ENCODE results near the gene KPNB1. TPM values are rescaled to one million over a fixed set of nuclear protein-coding genes. Genes with fewer than 3 reads are reported as not detected.

KPNB1 gene
- polyA plus RNA-seq, result 80.2 and 117 TPM in 2 replicates
- 156 and 192 TPM in 2 replicates for polyA minus RNA-seq

DNA sequence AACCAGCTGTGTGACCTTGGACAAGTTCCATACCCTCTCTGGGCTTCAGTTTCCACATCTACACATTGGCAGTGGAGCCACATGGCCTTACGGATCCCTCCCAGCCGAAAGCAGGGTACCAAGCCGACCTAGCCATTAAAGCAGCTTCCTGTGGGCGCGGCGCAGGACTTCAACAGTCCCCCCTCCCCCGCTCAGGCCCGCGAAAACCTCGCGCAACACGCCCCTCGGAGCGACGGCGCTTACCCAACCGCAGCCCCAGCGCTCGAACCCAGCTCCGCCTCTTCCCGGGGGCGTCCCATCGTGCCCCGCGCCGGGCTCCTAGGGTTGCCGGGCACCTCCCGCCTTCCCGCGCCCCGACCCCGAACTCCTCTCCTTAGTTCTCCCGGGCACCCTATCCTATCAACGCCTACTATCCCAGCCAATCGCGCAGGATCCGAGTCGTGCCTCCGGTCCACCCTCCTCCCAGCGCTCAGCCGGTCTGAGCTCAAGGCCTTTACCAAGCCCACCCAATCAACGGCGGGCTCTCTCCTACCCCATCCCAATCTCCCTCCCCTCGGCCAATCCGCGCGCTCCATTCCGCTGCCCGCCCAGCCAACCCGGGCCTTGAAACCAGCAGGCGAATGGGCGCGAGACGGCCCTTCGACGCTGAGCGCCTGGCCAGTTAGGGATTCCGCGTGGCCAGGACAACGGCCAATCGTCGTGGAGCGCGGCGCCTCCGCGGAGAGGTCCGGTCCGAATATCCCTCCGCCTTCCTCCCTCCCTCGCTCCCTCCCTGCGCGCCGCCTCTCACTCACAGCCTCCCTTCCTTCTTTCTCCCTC lies at the start of gene KPNB1:
KPNB1 (plus strand) TSS at position 767 of the 819 bp plus-strand sequence. CDS start 326 bp downstream, outside the sequence.
- no peaks in the 10 kb centered on the region for H3K27me3 ChIP-seq (ENCODE audit: insufficient read depth, low read depth, low read length)
- peak within 1 kb of the TSS; percentile 90 for H2AFZ ChIP-seq (ENCODE audit: low read depth, low read length)
- H3F3A ChIP-seq (ENCODE audit: insufficient read depth, low read length, poor library complexity, severe bottlenecking), result no peaks in the 10 kb centered on the region
- H3K9me2 ChIP-seq (ENCODE audit: insufficient read depth, low read length), result no peaks in the 10 kb centered on the region
- no peaks in the 10 kb centered on the region for H4K20me1 ChIP-seq (ENCODE audit: insufficient read depth)
- peaks cover 40% of the 10 kb centered on the region for H3K79me2 ChIP-seq (replicated peaks; ENCODE audit: insufficient read depth, low read length)
- peak within 1 kb of the TSS; percentile 82 for H3K9ac ChIP-seq (ENCODE audit: low read length)
- peak within 1 kb of the TSS; percentile 88 for H3K4me3 ChIP-seq (ENCODE audit: low read length)
- H3K9me3 ChIP-seq (ENCODE audit: low read length), result no peaks in the 10 kb centered on the region
- H3K27ac ChIP-seq (ENCODE audit: low read length), result peak within 1 kb of the TSS; percentile 79
- peak within 1 kb of the TSS; percentile 90 for H3K4me2 ChIP-seq (ENCODE audit: low read length)
- TF ChIP-seq TAF1 (IDR thresholded peaks at IDR 0.05; ENCODE audit: low read depth), result peak; percentile 87
- no peak for TF ChIP-seq SMC3 (conservative IDR thresholded peaks at IDR 0.05; ENCODE audit: poor library complexity)
- TF ChIP-seq, protein P1, sequence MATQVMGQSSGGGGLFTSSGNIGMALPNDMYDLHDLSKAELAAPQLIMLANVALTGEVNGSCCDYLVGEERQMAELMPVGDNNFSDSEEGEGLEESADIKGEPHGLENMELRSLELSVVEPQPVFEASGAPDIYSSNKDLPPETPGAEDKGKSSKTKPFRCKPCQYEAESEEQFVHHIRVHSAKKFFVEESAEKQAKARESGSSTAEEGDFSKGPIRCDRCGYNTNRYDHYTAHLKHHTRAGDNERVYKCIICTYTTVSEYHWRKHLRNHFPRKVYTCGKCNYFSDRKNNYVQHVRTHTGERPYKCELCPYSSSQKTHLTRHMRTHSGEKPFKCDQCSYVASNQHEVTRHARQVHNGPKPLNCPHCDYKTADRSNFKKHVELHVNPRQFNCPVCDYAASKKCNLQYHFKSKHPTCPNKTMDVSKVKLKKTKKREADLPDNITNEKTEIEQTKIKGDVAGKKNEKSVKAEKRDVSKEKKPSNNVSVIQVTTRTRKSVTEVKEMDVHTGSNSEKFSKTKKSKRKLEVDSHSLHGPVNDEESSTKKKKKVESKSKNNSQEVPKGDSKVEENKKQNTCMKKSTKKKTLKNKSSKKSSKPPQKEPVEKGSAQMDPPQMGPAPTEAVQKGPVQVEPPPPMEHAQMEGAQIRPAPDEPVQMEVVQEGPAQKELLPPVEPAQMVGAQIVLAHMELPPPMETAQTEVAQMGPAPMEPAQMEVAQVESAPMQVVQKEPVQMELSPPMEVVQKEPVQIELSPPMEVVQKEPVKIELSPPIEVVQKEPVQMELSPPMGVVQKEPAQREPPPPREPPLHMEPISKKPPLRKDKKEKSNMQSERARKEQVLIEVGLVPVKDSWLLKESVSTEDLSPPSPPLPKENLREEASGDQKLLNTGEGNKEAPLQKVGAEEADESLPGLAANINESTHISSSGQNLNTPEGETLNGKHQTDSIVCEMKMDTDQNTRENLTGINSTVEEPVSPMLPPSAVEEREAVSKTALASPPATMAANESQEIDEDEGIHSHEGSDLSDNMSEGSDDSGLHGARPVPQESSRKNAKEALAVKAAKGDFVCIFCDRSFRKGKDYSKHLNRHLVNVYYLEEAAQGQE (IDR thresholded peaks at IDR 0.05; ENCODE audit: borderline replicate concordance), result peak; percentile 12
- TF ChIP-seq EP300 (conservative IDR thresholded peaks at IDR 0.05; ENCODE audit: poor library complexity, severe bottlenecking), result peak; percentile 7
- TF ChIP-seq, protein P2, sequence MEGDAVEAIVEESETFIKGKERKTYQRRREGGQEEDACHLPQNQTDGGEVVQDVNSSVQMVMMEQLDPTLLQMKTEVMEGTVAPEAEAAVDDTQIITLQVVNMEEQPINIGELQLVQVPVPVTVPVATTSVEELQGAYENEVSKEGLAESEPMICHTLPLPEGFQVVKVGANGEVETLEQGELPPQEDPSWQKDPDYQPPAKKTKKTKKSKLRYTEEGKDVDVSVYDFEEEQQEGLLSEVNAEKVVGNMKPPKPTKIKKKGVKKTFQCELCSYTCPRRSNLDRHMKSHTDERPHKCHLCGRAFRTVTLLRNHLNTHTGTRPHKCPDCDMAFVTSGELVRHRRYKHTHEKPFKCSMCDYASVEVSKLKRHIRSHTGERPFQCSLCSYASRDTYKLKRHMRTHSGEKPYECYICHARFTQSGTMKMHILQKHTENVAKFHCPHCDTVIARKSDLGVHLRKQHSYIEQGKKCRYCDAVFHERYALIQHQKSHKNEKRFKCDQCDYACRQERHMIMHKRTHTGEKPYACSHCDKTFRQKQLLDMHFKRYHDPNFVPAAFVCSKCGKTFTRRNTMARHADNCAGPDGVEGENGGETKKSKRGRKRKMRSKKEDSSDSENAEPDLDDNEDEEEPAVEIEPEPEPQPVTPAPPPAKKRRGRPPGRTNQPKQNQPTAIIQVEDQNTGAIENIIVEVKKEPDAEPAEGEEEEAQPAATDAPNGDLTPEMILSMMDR (IDR thresholded peaks at IDR 0.05; ENCODE audit: poor library complexity, severe bottlenecking), result no peak
- TF ChIP-seq POLR2AphosphoS5 (IDR thresholded peaks at IDR 0.05), result peak; percentile 84
- no peak for TF ChIP-seq RAD21 (conservative IDR thresholded peaks at IDR 0.05)
- TF ChIP-seq MXI1 (conservative IDR thresholded peaks at IDR 0.05; ENCODE audit: poor library complexity, severe bottlenecking), result peak; percentile 78
- TF ChIP-seq EZH2 (IDR thresholded peaks at IDR 0.05; ENCODE audit: borderline replicate concordance, insufficient read depth, low read length, poor library complexity, severe bottlenecking), result no peak
- H3K36me3 ChIP-seq (ENCODE audit: insufficient read depth, low read length), result no peaks in the 10 kb centered on the region

DNA sequence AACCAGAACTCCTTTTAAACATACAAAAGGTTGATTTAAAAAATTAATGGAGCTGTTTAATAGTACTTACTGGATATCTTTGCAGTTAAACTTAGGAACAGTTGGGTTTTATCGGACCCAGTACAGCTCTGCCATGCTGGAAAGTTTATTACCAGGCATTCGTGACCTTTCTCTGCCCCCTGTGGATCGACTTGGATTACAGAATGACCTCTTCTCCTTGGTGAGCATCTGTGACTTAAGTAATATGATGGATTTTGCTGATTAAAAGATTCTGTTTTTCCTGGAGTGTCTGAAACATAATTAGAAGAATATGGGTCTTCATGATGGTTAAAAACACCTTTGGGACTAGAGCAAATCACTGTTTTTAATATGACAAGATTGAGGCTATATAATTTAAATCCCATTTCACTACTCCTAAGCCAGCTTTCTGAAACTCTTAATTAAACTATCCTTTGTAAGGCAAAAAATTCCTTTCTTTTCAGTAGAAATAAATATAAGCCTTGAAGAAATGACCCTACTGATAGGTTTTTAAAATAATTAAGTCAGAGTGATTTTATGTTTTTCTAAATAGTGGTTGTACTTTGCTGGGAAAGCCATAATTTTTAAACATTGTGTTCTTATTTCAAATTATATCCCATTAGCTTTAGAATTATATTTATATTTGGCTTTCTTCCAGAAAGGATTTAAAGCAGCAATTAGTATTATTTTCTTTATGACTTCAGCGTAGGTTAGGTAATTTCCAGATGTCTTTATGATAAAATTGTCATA lies 45.7 kb upstream of the KPNB1 start:
- Histone ChIP-seq H3K27me3 (ENCODE audit: insufficient read depth, low read depth, low read length) (no peaks in the 10 kb centered on the region), H3K27ac (ENCODE audit: low read length) (no peak overlapping the region), H3K79me2 (replicated peaks; ENCODE audit: insufficient read depth, low read length) (no peaks in the 10 kb centered on the region), H3F3A (ENCODE audit: insufficient read depth, low read length, poor library complexity, severe bottlenecking) (no peaks in the 10 kb centered on the region), H3K9me3 (ENCODE audit: low read length) (no peaks in the 10 kb centered on the region), H2AFZ (ENCODE audit: low read depth, low read length) (no peak overlapping the region), H3K9ac (ENCODE audit: low read length) (no peak overlapping the region), H3K9me2 (ENCODE audit: insufficient read depth, low read length) (no peaks in the 10 kb centered on the region), H4K20me1 (ENCODE audit: insufficient read depth) (no peaks in the 10 kb centered on the region), H3K4me3 (ENCODE audit: low read length) (no peak overlapping the region), H3K36me3 (ENCODE audit: insufficient read depth, low read length) (peaks cover 14% of the 10 kb centered on the region), H3K4me2 (ENCODE audit: low read length) (no peak overlapping the region)
- TF ChIP-seq MXI1 (conservative IDR thresholded peaks at IDR 0.05; ENCODE audit: poor library complexity, severe bottlenecking), result no peak
- TF ChIP-seq, protein P1 (IDR thresholded peaks at IDR 0.05; ENCODE audit: borderline replicate concordance), result no peak
- no peak for TF ChIP-seq POLR2AphosphoS5 (IDR thresholded peaks at IDR 0.05)
- no peak for TF ChIP-seq TAF1 (IDR thresholded peaks at IDR 0.05; ENCODE audit: low read depth)
- no peak for TF ChIP-seq EZH2 (IDR thresholded peaks at IDR 0.05; ENCODE audit: borderline replicate concordance, insufficient read depth, low read length, poor library complexity, severe bottlenecking)
- TF ChIP-seq RAD21 (conservative IDR thresholded peaks at IDR 0.05), result no peak
- TF ChIP-seq EP300 (conservative IDR thresholded peaks at IDR 0.05; ENCODE audit: poor library complexity, severe bottlenecking), result no peak
- no peak for TF ChIP-seq SMC3 (conservative IDR thresholded peaks at IDR 0.05; ENCODE audit: poor library complexity)
- TF ChIP-seq, protein P2 (IDR thresholded peaks at IDR 0.05; ENCODE audit: poor library complexity, severe bottlenecking), result no peak
